CD4-positive, alpha-beta T cell treated with Interleukin-17A for 1 hour (primary cell): Measurements from ENCODE around the gene FDX1.

Source experiments
- DNase-seq: peaks from one replicate; pipeline ENCODE4 v3.0.0-alpha.2; 2020

Gene FDX1

DNA sequence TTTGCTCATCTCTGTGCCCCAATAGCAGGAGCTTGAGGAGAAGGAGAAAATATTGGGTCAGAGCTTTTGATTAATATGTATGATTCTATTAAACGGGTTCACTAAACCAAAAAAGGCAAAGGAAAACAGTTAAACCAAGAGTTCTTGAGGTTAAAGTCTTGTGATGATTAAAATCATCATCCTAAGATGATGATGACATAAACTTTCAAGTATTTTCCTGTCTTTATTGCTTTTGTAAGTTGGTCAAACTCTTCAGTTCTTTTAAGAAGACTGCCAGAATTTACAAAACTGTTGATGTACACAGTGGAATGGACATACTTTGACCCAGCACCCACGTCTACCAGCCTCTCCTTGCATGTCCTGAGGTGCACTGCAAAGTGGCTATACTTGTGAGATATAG lies 41.0 kb downstream of the FDX1 start:
- no peak for DNase-seq

DNA sequence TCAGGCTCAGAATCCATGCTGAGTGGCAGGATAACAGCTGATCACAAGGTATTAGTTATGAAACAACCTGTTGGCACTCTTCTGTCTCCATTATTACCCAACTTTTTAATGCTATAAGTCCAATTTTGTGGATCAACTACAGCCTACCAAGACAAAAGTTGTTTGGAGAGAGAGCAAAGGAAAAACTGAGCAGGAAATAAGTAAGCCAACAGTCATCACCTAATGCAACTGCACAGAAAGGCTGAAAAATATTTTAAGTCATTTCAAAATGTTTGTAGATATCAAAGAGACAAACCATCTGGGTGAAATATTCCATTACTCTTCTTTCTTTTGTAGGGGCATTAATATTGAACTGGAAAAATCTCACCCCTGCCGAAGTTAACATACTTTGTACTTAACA lies 41.6 kb downstream of the FDX1 start:
- DNase-seq, result no peak

DNA sequence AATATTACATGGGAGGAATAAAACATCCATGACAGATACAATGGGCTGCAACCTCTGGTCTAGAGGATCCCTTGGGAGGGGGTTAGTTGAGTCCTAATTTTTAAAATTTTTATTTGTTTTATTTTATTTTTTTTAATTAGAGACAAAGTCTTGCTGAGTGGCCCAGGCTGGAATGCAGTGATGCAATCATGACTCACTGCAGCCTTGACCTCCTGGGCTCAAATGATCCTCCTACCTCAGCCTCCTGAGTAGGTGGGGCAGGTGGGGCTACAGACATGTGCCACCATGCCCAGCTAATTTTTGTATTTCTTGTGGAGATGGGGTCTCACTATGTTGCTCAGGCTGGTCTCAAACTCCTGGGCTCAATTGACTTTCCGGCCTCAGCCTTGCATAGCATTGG lies 43.1 kb downstream of the FDX1 start:
- no peak for DNase-seq

DNA sequence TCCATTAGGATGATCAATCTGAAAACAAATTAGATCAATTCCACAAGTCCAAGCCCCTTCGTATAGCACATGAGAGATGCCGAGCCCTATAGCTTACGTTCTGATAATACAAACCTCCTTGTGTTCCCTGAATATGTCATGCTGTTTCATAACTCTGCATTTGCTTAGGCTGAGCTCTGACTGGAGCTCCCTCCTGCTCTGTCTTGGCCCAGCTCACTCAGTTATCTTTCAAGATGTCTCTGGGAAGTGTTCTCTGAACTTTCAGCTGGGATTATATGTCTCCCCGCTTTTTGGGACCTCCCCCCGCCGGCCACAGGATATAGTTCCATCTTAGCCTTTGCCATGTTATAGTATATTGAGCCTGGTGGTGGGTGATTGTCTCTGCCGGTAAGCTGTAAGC lies 44.0 kb downstream of the FDX1 start:
- DNase-seq, result no peak

DNA sequence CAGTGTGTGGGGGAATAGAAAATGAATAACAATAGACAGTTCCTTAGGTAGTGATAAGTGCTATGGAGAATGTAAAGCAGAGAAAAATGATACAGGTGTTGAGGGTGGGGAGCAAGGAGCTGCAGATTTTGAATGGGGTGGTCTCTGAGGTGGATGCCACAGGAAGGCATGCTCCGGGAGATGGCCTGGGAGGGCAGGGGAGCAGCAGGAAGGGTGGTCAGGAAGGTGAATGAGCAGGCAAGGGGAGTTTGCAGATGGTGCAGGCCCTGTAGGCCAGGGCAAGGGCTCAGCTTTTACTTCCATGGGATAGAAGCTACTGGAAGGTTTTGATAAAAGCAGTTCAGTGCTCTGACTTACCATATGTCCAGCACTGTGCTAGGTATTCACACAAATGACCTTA lies 44.8 kb downstream of the FDX1 start:
- DNase-seq, result no peak

DNA sequence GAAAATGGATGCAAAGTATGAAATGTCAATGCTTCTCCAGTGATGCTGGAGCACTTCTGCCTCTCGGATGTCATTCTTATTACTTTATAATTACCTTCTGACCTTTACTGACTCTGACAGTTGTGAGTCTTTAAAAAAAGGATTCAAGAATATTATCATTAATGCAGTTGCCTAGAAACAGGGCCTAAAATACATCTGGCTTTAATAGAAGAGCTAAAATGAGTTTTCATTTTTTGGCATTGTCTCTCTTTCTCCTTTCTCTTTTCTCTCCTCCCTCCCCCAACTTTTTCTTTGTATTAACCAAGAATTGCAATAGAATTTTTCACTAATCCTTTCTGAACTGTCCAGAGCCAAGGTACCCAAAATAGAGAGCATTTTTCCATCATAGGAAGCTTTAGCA lies 45.9 kb downstream of the FDX1 start:
- DNase-seq, result no peak

DNA sequence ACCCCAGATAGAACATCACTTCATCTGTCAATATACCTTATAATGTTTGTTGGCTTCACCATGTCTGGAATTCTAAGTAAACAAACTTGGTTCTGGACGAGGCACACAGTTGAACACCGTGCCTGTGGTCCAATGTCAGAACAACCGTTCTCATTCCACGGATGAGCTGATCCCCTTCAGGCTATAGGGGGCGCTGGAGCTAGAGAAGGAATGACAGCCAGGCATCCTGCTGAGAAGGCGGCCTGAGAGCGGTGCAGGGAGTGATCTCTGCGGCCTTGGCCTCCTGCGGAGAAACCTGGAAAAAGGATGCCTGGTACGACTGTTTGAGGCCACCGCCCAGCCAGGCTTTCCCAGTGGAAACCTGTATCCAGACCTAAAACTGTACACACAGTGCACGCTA lies 48.7 kb downstream of the FDX1 start:
- DNase-seq, result no peak

DNA sequence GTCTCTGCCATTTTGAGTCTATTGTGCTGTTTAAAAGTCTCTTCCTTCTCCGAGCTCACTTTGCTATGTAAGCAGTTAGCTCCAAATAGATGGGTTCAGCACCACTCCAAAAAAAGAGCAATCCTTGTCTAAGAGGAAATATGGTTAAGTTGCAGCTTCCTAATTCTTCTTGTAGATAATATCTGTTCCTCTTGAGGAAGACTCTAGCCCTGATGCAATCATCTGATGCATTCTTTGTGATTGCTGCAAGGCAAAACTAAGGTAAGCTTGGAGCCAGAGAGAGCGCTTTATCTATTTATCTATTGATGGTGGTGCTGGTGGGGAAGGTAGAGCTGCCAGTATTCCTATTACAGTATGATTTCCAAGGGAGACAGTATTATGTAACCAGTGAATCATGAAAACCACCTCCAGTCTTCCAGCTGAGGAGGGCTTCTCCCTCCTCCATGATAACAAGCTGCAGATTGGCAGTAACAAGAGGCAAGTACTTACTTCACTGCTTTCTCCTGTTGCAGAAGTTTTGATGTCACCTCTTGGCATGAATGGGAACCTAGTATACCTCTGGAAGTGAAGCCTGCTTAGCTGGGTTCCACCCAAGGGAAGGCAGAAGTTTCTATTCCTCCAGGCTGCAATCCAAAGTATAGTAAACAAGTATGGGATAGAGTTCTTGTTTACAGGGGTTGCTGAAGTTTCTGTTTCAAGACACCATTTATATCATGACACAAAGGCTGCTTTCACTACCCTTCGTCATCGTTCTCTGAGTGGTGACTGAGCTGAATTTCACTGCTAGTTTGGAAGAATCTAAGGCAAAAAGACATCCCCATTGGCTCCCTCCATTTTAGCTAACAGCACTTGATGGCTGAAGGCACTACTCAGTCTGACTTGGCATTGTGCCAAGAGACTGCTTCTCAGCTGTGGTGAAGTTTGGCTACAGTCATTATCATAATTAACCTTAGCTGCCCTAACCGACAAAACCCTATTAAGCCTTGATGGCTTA lies 49.7 kb downstream of the FDX1 start:
- DNase-seq, result no peak

DNA sequence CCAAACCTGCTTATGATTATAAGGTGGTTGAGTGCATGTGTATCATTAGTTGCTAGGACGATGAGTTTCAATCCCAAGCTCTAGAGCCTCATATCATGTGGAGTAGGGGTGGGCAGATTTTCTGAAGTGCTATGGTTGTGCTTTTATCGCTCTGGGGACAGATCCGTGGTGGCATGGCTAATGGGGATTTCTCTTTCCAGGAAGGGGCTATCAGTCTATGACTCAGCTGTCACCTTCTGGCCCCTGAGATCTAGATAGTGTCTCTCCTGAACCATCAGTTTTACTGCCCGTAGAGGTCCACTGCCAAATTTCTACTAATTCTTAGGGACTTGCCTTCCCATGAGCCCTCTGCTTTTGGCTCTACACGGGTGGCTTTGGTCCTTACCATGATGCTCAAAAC lies 51.8 kb downstream of the FDX1 start:
- DNase-seq, result no peak

DNA sequence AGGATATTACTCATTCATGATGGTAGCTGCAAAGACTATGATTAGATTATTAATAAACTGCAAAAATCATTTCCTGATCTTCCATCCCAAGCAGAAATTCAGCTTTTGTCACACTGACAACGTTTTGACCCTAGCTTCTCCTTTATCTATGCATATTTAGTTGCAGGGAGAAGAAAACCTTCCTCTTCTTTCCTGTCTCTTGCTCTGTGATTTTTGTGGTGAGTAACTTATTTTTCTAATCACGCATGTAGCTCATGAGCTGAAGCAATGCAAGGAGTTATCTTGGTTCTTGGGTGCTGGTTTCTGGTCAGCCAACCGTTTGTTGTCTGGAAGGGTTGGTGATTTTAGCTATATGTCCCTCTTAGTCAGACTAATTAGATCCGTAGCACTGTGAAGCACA lies 56.4 kb downstream of the FDX1 start:
- no peak for DNase-seq

DNA sequence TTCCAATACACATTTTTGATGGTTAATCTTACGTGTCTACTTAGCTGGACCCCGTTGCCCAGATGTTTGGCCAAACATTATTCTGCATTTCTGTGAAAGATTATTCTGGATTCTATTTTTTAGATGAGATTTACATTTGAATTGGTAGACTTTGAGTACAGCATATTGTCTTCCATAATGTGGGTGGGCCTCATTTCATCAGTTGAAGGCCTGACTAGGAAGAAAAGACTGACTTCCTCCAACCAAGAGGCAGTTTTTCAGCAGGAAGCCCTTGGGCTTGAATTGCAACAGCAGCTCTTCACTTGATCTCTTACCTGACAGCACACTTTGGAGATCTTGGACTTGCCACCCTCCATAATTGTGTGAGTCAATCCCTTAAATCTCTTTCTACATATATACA lies 58.7 kb downstream of the FDX1 start:
- DNase-seq, result no peak

DNA sequence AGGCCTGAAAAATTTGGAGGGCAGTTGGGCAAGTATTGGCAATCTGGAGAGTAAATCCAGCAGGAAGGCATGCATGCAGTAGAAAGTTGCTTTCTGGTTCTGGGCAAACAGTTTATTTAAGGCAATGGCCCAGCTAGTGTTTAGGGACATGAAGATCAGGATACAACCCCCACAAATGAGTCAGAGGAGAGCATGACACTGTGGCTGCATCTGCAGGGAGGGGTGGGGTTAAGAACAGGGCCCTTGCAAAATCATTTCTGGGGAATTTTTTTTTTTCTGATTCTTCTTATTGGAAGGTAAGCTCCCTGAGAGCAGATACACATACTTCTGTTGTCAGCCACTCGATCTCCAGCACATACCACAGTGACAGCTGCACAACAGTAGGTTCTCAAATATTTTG lies 61.1 kb downstream of the FDX1 start:
- DNase-seq, result no peak

DNA sequence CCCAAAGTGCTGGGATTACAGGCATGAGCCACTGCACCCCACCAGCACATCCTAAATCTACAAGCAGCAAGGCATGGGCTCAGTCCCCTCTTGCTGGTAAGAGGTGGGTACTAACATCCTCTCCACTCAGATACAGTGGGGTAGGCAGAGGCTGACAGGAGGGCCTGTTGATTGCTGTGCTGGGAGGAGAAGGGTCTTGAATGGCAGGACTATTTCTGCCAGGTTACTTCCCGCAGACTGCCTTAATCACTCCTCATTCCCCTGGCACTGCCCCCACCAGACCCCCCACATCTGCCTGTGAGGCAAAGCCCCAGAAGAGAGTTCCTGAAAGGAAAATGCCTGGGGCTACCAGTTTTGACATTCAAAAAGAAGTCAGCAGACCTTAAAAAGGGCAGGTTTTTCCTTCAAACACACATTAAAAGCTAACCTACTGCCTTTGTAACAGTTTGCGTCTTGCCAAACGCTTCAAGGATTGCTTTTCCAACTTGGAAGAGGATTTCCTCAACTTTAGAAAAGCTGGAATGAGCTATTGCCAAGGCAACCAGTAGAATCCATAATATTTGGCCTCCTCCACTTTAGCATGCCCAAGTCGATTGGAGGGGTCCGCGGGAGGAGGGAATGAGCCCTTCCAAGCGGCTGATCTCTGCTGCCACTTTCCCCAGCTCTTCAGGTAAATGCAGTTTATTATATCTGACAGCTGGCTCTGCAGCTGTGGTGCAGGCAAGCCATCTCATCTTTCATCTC lies 62.0 kb downstream of the FDX1 start:
- no peak for DNase-seq

DNA sequence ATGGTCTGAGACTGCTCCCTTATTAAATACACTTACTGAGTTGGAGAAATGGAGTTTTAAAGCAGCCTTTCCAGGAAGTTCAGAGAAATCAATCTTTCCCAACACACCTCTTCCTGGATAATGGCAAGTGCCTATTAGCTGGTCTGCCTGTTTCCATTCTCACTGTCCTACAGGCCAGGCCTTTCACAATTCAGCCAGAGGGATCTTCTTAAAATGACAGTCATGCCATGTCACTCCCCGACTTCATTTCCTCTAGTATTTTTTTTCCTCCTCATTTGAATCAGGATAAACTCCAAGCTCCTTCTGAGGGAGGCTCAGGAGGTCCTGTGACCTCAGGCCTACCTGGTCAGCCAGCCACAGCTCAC lies 62.6 kb downstream of the FDX1 start:
- DNase-seq, result no peak

DNA sequence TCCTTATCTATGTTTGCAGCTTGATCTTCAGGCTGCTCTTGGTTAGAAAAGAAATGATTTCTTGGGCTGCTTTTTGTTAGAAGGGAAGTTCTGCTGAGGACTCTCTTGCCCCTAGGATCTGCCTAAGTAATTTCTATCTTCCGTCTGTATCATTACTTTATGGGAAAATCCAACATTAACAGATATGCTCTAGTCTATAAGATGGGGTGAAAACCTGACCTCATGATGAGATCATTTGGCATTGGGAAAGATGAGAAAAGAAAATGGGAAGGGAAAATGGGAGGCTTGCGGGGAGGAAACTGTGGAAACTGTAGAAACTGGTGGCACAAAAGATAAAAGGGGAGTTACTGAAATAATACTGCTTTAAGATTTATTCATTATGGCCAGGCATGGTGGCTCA lies 63.6 kb downstream of the FDX1 start:
- DNase-seq, result no peak

DNA sequence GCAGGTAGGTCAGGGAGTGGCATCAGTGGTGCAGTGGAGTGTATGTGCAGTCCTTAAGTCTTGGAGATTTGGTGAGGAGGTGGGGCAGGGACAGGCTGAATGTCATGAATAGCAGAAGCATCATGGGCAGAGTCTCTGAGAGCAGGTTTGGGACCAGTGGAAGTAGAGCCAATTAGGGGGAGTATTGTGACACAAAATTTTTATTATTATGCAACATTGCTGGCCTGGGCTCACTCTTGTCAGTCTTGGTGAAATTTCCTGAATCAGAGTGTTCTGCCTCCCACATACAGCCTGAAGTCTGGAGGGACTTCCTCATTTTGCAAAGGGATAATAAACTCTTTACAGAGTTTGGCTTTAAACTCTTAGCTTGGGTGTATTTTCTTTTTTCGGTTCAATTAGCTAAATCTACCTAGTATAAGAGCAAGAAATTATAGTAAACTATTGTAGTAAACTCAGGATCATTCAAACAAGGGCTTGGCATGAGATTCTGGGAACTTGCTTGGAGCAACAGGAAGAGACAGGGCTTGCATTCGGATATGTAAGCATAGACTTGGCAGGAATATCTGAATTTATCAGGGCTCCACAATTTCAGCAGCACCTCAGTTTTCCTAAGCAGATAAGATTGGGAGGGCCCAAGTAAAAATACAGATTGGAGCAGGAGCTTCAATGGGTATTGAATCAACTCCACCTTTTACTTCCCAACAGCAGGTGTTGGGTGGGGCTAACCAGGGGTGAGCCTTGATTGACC lies 67.7 kb downstream of the FDX1 start:
- no peak for DNase-seq

DNA sequence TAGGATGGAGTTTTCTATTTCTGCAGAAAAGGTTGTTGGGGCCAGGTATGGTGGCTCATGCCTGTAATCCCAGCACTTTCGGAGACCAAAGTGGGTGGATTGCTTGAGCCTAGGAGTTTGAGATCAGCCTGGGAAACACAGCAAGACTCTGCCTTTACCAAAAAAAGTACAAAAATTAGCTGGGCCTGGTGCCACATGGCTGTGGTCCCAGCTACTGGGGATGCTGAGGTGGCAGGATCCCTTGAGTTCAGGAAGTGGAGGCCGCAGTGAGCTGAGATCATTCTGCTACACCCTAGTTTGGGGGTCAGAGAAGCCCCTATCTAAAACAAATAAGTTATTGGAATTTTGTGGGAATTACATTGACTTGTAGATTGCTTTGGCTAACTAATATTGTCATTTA lies 71.7 kb downstream of the FDX1 start:
- no peak for DNase-seq

DNA sequence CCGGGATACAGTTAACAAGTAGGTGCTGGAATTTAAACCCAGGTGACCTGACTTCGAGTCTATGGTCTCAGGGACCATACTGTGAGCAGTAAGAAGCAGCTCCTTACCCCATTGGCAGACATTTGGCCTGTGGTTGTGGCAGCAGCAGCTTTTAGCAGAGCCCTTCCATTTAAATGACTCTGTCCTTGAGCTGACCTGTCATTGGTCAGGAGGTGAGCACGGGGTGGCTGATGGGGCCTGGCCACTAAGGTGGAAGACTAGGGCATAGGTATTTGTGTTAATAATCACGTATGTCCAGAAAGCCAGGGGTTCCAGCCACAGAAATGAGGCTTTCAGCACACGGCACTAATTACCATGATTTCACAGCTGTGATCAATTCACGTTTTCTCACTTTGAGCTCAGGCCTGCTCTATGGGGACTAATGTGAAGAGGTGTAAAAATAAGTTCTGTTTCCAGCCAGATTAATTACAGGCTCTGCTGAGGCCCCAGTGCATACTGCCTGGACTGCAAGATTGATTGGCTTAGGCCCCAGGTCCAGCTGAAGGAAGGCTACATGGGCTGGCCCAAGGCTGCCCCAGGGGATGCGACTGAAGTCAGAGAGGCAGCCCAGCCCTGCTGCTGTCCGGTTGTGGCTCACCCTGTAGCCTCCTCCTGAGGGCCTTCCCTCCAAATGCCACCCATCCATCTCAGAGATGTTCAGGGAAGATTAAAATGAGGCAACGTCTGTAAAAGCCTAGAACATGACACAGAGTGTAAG lies 76.0 kb downstream of the FDX1 start:
- DNase-seq, result no peak

DNA sequence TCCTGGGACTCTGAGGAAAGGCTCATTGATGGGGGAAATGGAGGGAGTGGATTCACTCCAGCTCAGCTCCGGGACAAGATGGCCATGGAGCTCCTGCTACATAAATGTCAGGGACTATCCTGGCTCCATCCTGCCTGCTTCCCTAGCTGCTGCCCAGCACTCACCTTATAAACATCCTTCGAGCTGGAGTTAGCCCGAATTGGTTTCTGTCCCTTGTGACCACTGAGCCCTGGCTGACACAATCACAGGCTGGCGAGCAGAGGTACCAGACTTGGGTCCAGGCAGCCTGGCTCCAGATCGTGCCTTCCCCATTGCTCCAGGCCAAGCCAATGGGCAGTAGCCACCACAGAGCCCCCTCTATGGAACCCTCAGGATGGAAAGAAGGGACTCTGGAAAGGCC lies 77.6 kb downstream of the FDX1 start:
- no peak for DNase-seq

DNA sequence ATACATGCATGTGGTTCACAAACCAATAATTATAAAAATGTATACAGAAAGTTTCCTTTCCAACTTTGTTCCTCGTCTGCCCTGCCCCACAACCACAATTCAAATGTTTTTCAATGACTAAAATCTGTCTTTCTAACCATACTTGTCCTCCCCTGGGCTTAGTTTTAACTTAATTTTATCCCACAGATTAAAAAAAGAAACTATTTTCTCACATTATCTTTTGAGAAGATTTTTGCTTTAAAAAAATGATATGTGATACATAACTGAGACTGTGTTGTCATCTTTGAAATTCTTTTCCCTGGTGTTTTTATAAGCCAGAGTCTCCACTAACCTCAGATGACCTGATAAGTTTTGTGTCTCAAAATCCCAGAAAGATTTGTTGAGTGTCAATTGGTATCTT lies 79.0 kb downstream of the FDX1 start:
- no peak for DNase-seq

DNA sequence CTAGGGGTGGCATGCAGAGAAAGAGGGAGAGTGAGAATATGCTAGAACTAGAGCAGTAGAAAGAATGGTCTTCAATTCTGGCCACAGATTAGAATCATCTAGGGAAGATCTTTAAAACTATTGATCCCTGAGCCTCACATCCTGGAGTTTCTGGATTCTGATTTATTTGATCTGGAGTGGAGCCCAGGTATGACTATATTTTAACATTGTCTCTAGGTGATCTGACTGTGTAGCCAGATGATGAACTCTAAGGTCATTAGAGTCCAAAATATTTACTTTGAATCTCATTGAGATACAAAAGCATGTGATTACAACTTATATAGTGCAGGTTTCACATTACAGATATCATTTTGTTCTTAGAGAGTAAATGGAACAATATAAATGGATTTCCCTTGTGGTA lies 79.7 kb downstream of the FDX1 start:
- no peak for DNase-seq

DNA sequence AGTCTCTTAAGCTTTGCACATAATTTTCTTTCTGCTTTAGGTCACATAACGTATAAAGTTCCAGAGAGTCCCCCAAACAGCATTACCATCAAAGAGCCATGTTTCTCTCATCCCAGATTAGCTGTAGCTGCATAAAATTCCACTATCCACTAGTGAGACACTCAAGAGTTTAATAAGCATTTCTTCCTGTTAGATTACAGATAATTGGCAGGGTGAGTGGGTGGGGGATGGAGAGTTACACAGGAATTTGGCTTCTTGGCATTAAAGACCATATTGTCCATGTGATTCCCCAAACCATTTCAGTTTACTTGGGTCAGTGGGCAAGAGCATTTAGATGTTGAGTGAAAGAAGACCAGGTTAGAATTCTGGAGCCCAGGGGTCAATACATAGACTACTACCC lies 82.3 kb downstream of the FDX1 start:
- no peak for DNase-seq

DNA sequence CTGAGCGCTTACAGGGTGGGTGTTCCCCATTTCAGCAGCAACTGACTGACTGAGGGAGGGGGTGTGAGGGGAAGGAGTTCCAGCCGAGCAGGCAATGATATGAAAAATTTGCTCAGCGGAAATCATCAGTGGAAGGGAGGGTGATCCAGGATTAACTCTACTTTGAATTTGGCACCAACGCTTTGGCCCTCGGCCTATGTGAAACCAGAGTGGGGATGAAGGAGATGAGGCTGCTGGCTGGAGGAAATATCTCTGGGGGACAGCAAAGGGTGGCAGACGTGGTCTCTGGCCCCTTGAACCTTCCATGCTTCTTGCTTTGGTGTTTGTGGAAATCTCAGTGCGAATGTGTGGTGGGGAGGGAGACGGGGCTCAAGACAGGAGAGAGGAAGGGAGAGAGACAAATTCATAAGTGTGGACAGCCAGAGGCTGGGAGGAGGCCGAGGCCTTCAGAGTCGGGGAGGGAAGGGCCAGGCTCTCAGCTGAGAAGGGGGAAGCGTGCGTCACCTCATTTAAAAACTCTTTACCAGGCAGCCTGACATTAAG lies 83.6 kb downstream of the FDX1 start:
- DNase-seq, result no peak
